ENCODE data around the gene TRIM68. TPM values are rescaled to one million over a fixed set of nuclear protein-coding genes. Genes with fewer than 3 reads are reported as not detected.

Gene TRIM68
- 10 to 100 TPM; 12.6 to 15.3 TPM for total RNA-seq

- H3K4me3 Mint-ChIP-seq: peak within 1 kb of the TSS; percentile 84
- H3K27ac Mint-ChIP-seq: peak within 1 kb of the TSS; percentile 74 to 81
- peaks cover 5% of the 10 kb centered on the region for H3K36me3 Mint-ChIP-seq
- ATAC-seq: peak; percentile 100
- H3K4me1 Mint-ChIP-seq (ENCODE audit: low read depth in 2 of 2): peaks cover 31 to 32% of the 10 kb centered on the region in 2 donors
- H3K27me3 Mint-ChIP-seq: no peaks in the 10 kb centered on the region
- no peaks in the 10 kb centered on the region for H3K9me3 Mint-ChIP-seq
- DNase-seq (ENCODE audit: low spot score): peak; percentile 98
Observed at GRCh38 chr11:4607781-4608666, at the start of gene TRIM68. TSS of gene TRIM68 (minus strand) at chr11:4608231. CDS start at chr11:4605504, 2,727 bp downstream.

- H3K27ac Mint-ChIP-seq: no peak overlapping the region
- no peak overlapping the region for H3K4me3 Mint-ChIP-seq
- H3K27me3 Mint-ChIP-seq: peaks cover 16 to 41% of the 10 kb centered on the region in 2 donors
- H3K9me3 Mint-ChIP-seq: no peaks in the 10 kb centered on the region
- H3K36me3 Mint-ChIP-seq: no peaks in the 10 kb centered on the region
- no peak for DNase-seq (ENCODE audit: low spot score)
- ATAC-seq: peak in 1 of 2 donors; percentile 77
- peaks cover 4 to 5% of the 10 kb centered on the region in 2 donors for H3K4me1 Mint-ChIP-seq (ENCODE audit: low read depth in 2 of 2)
Observed at GRCh38 chr11:4654635-4655369, 46.8 kb upstream of the TRIM68 start.

- no peak overlapping the region for H3K27ac Mint-ChIP-seq
- no peaks in the 10 kb centered on the region for H3K36me3 Mint-ChIP-seq
- ATAC-seq: no peak
- H3K4me1 Mint-ChIP-seq (ENCODE audit: low read depth in 2 of 2): no peaks in the 10 kb centered on the region
- peaks cover 21 to 54% of the 10 kb centered on the region in 2 donors for H3K27me3 Mint-ChIP-seq
- H3K4me3 Mint-ChIP-seq: no peak overlapping the region
- H3K9me3 Mint-ChIP-seq: no peaks in the 10 kb centered on the region
- DNase-seq (ENCODE audit: low spot score): no peak
Observed at GRCh38 chr11:4647766-4648165, 39.7 kb upstream of the TRIM68 start.

- no peak for DNase-seq (ENCODE audit: low spot score)
- ATAC-seq: no peak
- H3K4me3 Mint-ChIP-seq: no peak overlapping the region
- no peaks in the 10 kb centered on the region for H3K36me3 Mint-ChIP-seq
- peaks cover 24 to 50% of the 10 kb centered on the region in 2 donors for H3K27me3 Mint-ChIP-seq
- H3K9me3 Mint-ChIP-seq: no peaks in the 10 kb centered on the region
- no peak overlapping the region for H3K27ac Mint-ChIP-seq
- H3K4me1 Mint-ChIP-seq (ENCODE audit: low read depth in 2 of 2): no peaks in the 10 kb centered on the region
Observed at GRCh38 chr11:4645974-4646373, 37.9 kb upstream of the TRIM68 start.

GRCh38 chr11:4644233-4644632, 36.2 kb upstream of the TRIM68 start:
- no peaks in the 10 kb centered on the region for H3K4me1 Mint-ChIP-seq (ENCODE audit: low read depth in 2 of 2)
- no peaks in the 10 kb centered on the region for H3K9me3 Mint-ChIP-seq
- no peaks in the 10 kb centered on the region for H3K36me3 Mint-ChIP-seq
- H3K27ac Mint-ChIP-seq: no peak overlapping the region
- no peak overlapping the region for H3K4me3 Mint-ChIP-seq
- H3K27me3 Mint-ChIP-seq: peaks cover 23 to 43% of the 10 kb centered on the region in 2 donors
- ATAC-seq: peak in 1 of 2 donors; percentile 53
- no peak for DNase-seq (ENCODE audit: low spot score)

GRCh38 chr11:4643682-4644081, 35.7 kb upstream of the TRIM68 start, which contains the start of gene OR51E1:
TSS of gene OR51E1 (plus strand) at chr11:4643982. CDS start at chr11:4652527, 8,545 bp downstream.
- H3K4me1 Mint-ChIP-seq (ENCODE audit: low read depth in 2 of 2): no peaks in the 10 kb centered on the region
- H3K27me3 Mint-ChIP-seq: peaks cover 20 to 38% of the 10 kb centered on the region in 2 donors
- peak in 1 of 2 donors; percentile 16 for ATAC-seq
- DNase-seq (ENCODE audit: low spot score): no peak
- no peaks in the 10 kb centered on the region for H3K9me3 Mint-ChIP-seq
- H3K36me3 Mint-ChIP-seq: no peaks in the 10 kb centered on the region
- H3K27ac Mint-ChIP-seq: no peak within 1 kb of the TSS
- no peak within 1 kb of the TSS for H3K4me3 Mint-ChIP-seq

GRCh38 chr11:4643076-4643475, 35.0 kb upstream of the TRIM68 start:
- Mint-ChIP-seq H3K27ac (no peak overlapping the region), H3K36me3 (no peaks in the 10 kb centered on the region), H3K9me3 (no peaks in the 10 kb centered on the region), H3K4me1 (ENCODE audit: low read depth in 2 of 2) (no peaks in the 10 kb centered on the region), H3K27me3 (peaks cover 20 to 38% of the 10 kb centered on the region in 2 donors), H3K4me3 (no peak overlapping the region)
- ATAC-seq: no peak
- DNase-seq (ENCODE audit: low spot score): no peak

- Mint-ChIP-seq H3K4me3 (no peak overlapping the region), H3K27me3 (peaks cover 20 to 38% of the 10 kb centered on the region in 2 donors), H3K27ac (no peak overlapping the region), H3K9me3 (no peaks in the 10 kb centered on the region), H3K4me1 (ENCODE audit: low read depth in 2 of 2) (no peaks in the 10 kb centered on the region), H3K36me3 (no peaks in the 10 kb centered on the region)
- ATAC-seq: no peak
- DNase-seq (ENCODE audit: low spot score): no peak
Observed at GRCh38 chr11:4642043-4642442, 34.0 kb upstream of the TRIM68 start.

- no peak overlapping the region for H3K27ac Mint-ChIP-seq
- H3K9me3 Mint-ChIP-seq: no peaks in the 10 kb centered on the region
- no peaks in the 10 kb centered on the region for H3K36me3 Mint-ChIP-seq
- H3K4me3 Mint-ChIP-seq: no peak overlapping the region
- H3K27me3 Mint-ChIP-seq: peaks cover 20 to 38% of the 10 kb centered on the region in 2 donors
- no peak for DNase-seq (ENCODE audit: low spot score)
- H3K4me1 Mint-ChIP-seq (ENCODE audit: low read depth in 2 of 2): no peaks in the 10 kb centered on the region
- no peak for ATAC-seq
Observed at GRCh38 chr11:4641501-4641900, 33.5 kb upstream of the TRIM68 start.

GRCh38 chr11:4639931-4640330, 31.9 kb upstream of the TRIM68 start:
- Mint-ChIP-seq H3K4me3 (no peak overlapping the region), H3K4me1 (ENCODE audit: low read depth in 2 of 2) (no peaks in the 10 kb centered on the region), H3K27ac (no peak overlapping the region), H3K27me3 (peaks cover 19 to 32% of the 10 kb centered on the region in 2 donors), H3K36me3 (no peaks in the 10 kb centered on the region), H3K9me3 (no peaks in the 10 kb centered on the region)
- ATAC-seq (no peak), DNase-seq (ENCODE audit: low spot score) (no peak)

GRCh38 chr11:4637662-4638047, 29.6 kb upstream of the TRIM68 start:
- peaks cover 12 to 16% of the 10 kb centered on the region in 2 donors for H3K27me3 Mint-ChIP-seq
- DNase-seq (ENCODE audit: low spot score): no peak
- no peaks in the 10 kb centered on the region for H3K9me3 Mint-ChIP-seq
- H3K4me1 Mint-ChIP-seq (ENCODE audit: low read depth in 2 of 2): no peaks in the 10 kb centered on the region
- H3K36me3 Mint-ChIP-seq: no peaks in the 10 kb centered on the region
- no peak overlapping the region for H3K27ac Mint-ChIP-seq
- no peak for ATAC-seq
- H3K4me3 Mint-ChIP-seq: no peak overlapping the region

GRCh38 chr11:4636962-4637661, 29.1 kb upstream of the TRIM68 start, which contains the start of gene OR51D1:
TSS of gene OR51D1 (plus strand) at chr11:4637477. CDS start at chr11:4639791, 2,314 bp downstream.
- Mint-ChIP-seq H3K36me3 (no peaks in the 10 kb centered on the region), H3K27me3 (peaks cover 13 to 18% of the 10 kb centered on the region in 2 donors), H3K27ac (no peak within 1 kb of the TSS), H3K4me3 (no peak within 1 kb of the TSS), H3K9me3 (no peaks in the 10 kb centered on the region), H3K4me1 (ENCODE audit: low read depth in 2 of 2) (no peaks in the 10 kb centered on the region)
- DNase-seq (ENCODE audit: low spot score): peak; percentile 80
- peak; percentile 80 to 87 for ATAC-seq

- no peak for DNase-seq (ENCODE audit: low spot score)
- Mint-ChIP-seq H3K27me3 (peaks cover 7 to 18% of the 10 kb centered on the region in 2 donors), H3K4me1 (ENCODE audit: low read depth in 2 of 2) (no peaks in the 10 kb centered on the region), H3K27ac (no peak overlapping the region), H3K9me3 (no peaks in the 10 kb centered on the region), H3K36me3 (no peaks in the 10 kb centered on the region), H3K4me3 (no peak overlapping the region)
- ATAC-seq: no peak
Observed at GRCh38 chr11:4636136-4636535, 28.1 kb upstream of the TRIM68 start.

All from natural killer cell treated with Interleukin-12 subunit alpha and Interleukin-12 subunit beta and Interleukin-15 and Interleukin-18, amount 100 ng/mL, for 72 hours (primary cell).